GM10248 (cell line): ENCODE data around the gene IL1R2.

ENCODE experiments used
- CTCF ChIA-PET: fragments of 300-600 bp; sonication (Branson Sonifier 250); formaldehyde crosslinking; extraction: SDS; loops from one replicate; lab custom pipeline; 2021; ENCODE audit warnings: antibody characterized with exemption; lab: Yijun Ruan, JAX
- POLR2A ChIA-PET: fragments of 350-650 bp; sonication (Branson Sonifier 250); formaldehyde crosslinking; extraction: SDS; loops from one replicate; lab custom pipeline; 2020; ENCODE audit warnings: antibody characterized with exemption; lab: Yijun Ruan, JAX
- DNase-seq: peaks from one replicate; pipeline ENCODE4 v3.0.0; 2012; ENCODE audit errors: extremely low spot score
- TF ChIP-seq, protein P1 (sequence below): IDR thresholded peaks from 2 replicates; pipeline ENCODE4 v1.5.1; 2012; ENCODE audit warnings: mild to moderate bottlenecking, low read depth; ENCODE audit errors: extremely low read depth, missing control alignments, control extremely low read depth

IL1R2 gene

DNA sequence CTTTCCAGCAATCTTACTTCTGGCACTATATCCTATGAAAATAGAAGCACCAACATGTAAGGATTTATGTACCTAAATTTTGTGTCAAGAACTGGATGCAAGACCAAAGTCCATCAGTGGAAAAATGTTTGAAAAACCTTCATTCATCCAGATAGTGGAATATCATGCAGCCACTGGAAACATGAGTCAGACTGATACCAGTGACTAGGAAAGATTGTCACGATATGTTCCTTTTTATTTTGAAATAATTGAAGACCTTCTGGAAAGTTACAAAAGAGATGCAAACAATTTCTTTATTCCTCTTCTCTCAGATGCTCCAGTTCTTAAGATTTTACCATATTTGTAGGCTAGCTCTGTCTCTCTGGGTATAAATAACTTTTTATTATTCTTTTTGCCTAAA, 40.5 kb upstream of the IL1R2 start:
- ChIA-PET POLR2A (no interaction called here), CTCF (no interaction called here)
- TF ChIP-seq, protein P1, sequence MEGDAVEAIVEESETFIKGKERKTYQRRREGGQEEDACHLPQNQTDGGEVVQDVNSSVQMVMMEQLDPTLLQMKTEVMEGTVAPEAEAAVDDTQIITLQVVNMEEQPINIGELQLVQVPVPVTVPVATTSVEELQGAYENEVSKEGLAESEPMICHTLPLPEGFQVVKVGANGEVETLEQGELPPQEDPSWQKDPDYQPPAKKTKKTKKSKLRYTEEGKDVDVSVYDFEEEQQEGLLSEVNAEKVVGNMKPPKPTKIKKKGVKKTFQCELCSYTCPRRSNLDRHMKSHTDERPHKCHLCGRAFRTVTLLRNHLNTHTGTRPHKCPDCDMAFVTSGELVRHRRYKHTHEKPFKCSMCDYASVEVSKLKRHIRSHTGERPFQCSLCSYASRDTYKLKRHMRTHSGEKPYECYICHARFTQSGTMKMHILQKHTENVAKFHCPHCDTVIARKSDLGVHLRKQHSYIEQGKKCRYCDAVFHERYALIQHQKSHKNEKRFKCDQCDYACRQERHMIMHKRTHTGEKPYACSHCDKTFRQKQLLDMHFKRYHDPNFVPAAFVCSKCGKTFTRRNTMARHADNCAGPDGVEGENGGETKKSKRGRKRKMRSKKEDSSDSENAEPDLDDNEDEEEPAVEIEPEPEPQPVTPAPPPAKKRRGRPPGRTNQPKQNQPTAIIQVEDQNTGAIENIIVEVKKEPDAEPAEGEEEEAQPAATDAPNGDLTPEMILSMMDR: no peak
- no peak for DNase-seq

DNA sequence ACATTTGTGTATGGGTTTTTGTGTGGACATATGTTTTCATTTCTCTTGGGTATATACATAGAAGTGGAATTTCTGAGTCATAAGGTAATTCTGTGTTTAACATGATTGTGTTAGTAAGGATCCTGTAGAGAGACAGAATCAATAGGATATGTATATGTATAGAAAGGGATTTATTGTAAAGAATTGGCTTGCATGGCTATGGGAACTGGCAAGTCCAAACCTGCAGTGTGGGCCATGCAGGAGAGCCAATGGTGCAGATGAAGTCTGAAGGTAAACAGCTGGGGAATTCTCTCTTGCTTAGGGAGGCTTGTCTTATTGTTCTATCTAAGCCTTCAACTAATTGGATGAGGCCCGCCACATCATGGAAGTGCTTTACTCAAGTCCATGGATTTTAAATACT, 39.2 kb upstream of the IL1R2 start:
- ChIA-PET CTCF (interaction anchor here (1.1 to 1.7 kb wide), 3 partner anchors 11 to 48 kb away, joined by 3 to 5 read pairs (median 3); no protein-coding TSS in a partner anchor), POLR2A (no interaction called here)
- TF ChIP-seq, protein P1: no peak
- no peak for DNase-seq

- TF ChIP-seq, protein P1: no peak
- DNase-seq: no peak
- ChIA-PET CTCF (interaction anchor here (1.2 to 1.3 kb wide), 3 partner anchors 12 to 285 kb away, joined by 3 read pairs; no protein-coding TSS in a partner anchor), POLR2A (no interaction called here)
Observed at GRCh38 chr2:101956465-101957438, 35.0 kb upstream of the IL1R2 start.

DNA sequence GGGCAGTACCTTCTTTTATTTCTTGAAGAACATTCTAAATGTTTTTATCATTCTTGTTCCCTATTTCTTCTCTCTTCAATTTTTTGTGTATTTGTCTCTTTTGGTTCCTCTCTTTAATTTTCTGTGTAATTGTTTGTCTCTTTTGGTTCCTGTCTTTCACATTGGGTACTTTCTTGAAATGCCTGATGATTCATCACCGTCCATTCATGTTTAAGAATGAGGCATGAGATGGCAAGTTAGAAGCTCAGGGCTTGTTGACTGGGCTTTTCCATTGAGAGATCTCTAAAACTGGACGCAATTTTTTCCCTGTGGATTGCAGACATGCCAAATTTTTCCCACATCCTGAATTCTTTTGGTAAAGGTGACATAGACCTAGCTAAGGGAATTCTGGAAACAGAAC, 33.7 kb upstream of the IL1R2 start:
- ChIA-PET CTCF (interaction anchor here (1.2 kb wide), 1 partner anchor 283 kb away, joined by 3 read pairs; no protein-coding TSS in a partner anchor), POLR2A (no interaction called here)
- TF ChIP-seq, protein P1: no peak
- no peak for DNase-seq

- POLR2A ChIA-PET: no interaction called here
- CTCF ChIA-PET: no interaction called here
- no peak for DNase-seq
- TF ChIP-seq, protein P1: no peak
Observed at GRCh38 chr2:101960819-101961337, 30.9 kb upstream of the IL1R2 start.

GRCh38 chr2:101961338-101962191, 30.2 kb upstream of the IL1R2 start:
- DNase-seq: no peak
- ChIA-PET CTCF (no interaction called here), POLR2A (no interaction called here)
- TF ChIP-seq, protein P1: no peak
